ENCODE results near the gene MMADHC. TPM values are rescaled to one million over a fixed set of nuclear protein-coding genes. Genes with fewer than 3 reads are reported as not detected.

MMADHC gene
- total RNA-seq, 1 donor from 2014 or later: 70.9 TPM

GRCh38 chr2:149552226-149552625 lies 35.3 kb downstream of the MMADHC start:
- Histone ChIP-seq H3K4me3 (no peak overlapping the region), H3K27me3 (no peaks in the 10 kb centered on the region), H3K4me1 (no peaks in the 10 kb centered on the region), H3K36me3 (no peaks in the 10 kb centered on the region), H3K9me3 (no peaks in the 10 kb centered on the region), H3K27ac (no peak overlapping the region)
- DNase-seq (no peak), ATAC-seq (no peak)
- no peak for TF ChIP-seq CTCF (IDR thresholded peaks at IDR 0.05)
- intact Hi-C loops (cut with DNase I): no loop called here

GRCh38 chr2:149544692-149545091 lies 42.9 kb downstream of the MMADHC start:
- Histone ChIP-seq H3K36me3 (no peaks in the 10 kb centered on the region), H3K27me3 (no peaks in the 10 kb centered on the region), H3K4me3 (peak overlapping the region; percentile 14), H3K4me1 (no peaks in the 10 kb centered on the region), H3K9me3 (no peaks in the 10 kb centered on the region), H3K27ac (no peak overlapping the region)
- no peak for TF ChIP-seq CTCF (IDR thresholded peaks at IDR 0.05)
- ATAC-seq (no peak), DNase-seq (no peak)
- intact Hi-C loops (cut with DNase I): no loop called here

- no peaks in the 10 kb centered on the region for H3K9me3 ChIP-seq
- TF ChIP-seq CTCF (IDR thresholded peaks at IDR 0.05): no peak
- H3K27me3 ChIP-seq: no peaks in the 10 kb centered on the region
- intact Hi-C loops (cut with DNase I): no loop called here
- no peaks in the 10 kb centered on the region for H3K36me3 ChIP-seq
- no peak for DNase-seq
- H3K4me3 ChIP-seq: no peak overlapping the region
- no peak for ATAC-seq
- no peak overlapping the region for H3K27ac ChIP-seq
- H3K4me1 ChIP-seq: no peaks in the 10 kb centered on the region
Observed at GRCh38 chr2:149543845-149544244, 43.7 kb downstream of the MMADHC start.

- H3K27ac ChIP-seq: no peak overlapping the region
- no peaks in the 10 kb centered on the region for H3K4me1 ChIP-seq
- TF ChIP-seq CTCF (IDR thresholded peaks at IDR 0.05): no peak
- H3K36me3 ChIP-seq: no peaks in the 10 kb centered on the region
- no peak for DNase-seq
- ATAC-seq: no peak
- no peaks in the 10 kb centered on the region for H3K9me3 ChIP-seq
- intact Hi-C loops (cut with DNase I): no loop called here
- H3K27me3 ChIP-seq: no peaks in the 10 kb centered on the region
- H3K4me3 ChIP-seq: no peak overlapping the region
Observed at GRCh38 chr2:149540138-149540537, 47.4 kb downstream of the MMADHC start.

- Histone ChIP-seq H3K4me3 (no peak overlapping the region), H3K36me3 (no peaks in the 10 kb centered on the region), H3K4me1 (no peaks in the 10 kb centered on the region), H3K27ac (no peak overlapping the region), H3K27me3 (no peaks in the 10 kb centered on the region), H3K9me3 (no peaks in the 10 kb centered on the region)
- ATAC-seq: peak; percentile 90
- TF ChIP-seq CTCF (IDR thresholded peaks at IDR 0.05): no peak
- DNase-seq: no peak
- intact Hi-C loops (cut with DNase I): no loop called here
Observed at GRCh38 chr2:149538138-149538833, 49.3 kb downstream of the MMADHC start.
